Kidney (tissue), 14 donors: Measurements from ENCODE around the gene PAX4. TPM values are rescaled to one million over a fixed set of nuclear protein-coding genes. Genes with fewer than 3 reads are reported as not detected.

Source experiments
- DNase-seq, 5 donors: peaks; one replicate each; pipeline ENCODE4 v3.0.0-alpha.2; 2013 to 2020
- FAIRE-seq: peaks from 2 replicates; lab custom pipeline; 2012; peaks lifted over from hg19 to GRCh38; lab: Jason Lieb, UNC
- H3K27ac ChIP-seq, 2 donors: one replicate each; pipeline ENCODE4 v1.7.0; 2013; ENCODE audit warnings: low read depth in 2 of 2, low read length in 2 of 2, inconsistent platforms in 1 of 2
- H3K27me3 ChIP-seq: one replicate; pipeline ENCODE4 v1.7.1; 2013; ENCODE audit warnings: low read length, inconsistent platforms; ENCODE audit not compliant: control insufficient read depth, insufficient read depth
- H3K36me3 ChIP-seq, 3 donors: one replicate each; pipeline versions ENCODE4 v1.7.0 to v1.7.1; 2013; ENCODE audit warnings: low read length in 3 of 3, control low read depth in 1 of 3, inconsistent platforms in 1 of 3; ENCODE audit not compliant: insufficient read depth in 3 of 3, control insufficient read depth in 2 of 3
- H3K4me1 ChIP-seq, 3 donors: one replicate each; pipeline versions ENCODE4 v1.7.0 to v1.7.1; 2013; ENCODE audit warnings: low read length in 3 of 3, inconsistent platforms in 1 of 3, low read depth in 1 of 3; ENCODE audit not compliant: control insufficient read depth in 2 of 3, insufficient read depth in 2 of 3
- H3K4me3 ChIP-seq, 3 donors: one replicate each; pipeline versions ENCODE4 v1.7.0 to v1.8.1; 2013; ENCODE audit warnings: low read length in 3 of 3, control low read depth in 1 of 3, inconsistent platforms in 1 of 3
- H3K9ac ChIP-seq, 3 donors: one replicate each; pipeline versions ENCODE4 v1.7.0 to v1.7.1; 2013; ENCODE audit warnings: low read length in 3 of 3, control low read depth in 1 of 3, inconsistent platforms in 1 of 3
- H3K9me3 ChIP-seq, 3 donors: one replicate each; pipeline versions ENCODE4 v1.7.0 to v1.7.1; 2013; ENCODE audit warnings: low read length in 3 of 3, control low read depth in 1 of 3, inconsistent platforms in 1 of 3; ENCODE audit not compliant: control insufficient read depth in 2 of 3, insufficient read depth in 1 of 3
- intact Hi-C: fragments of 100-400 bp; cut with DNase I; formaldehyde crosslinking; loops from one replicate; pipeline ENCODE4 v1.11.1; 2022
- polyA plus RNA-seq: library from polyadenylated mRNA; stranded (reverse); fragments of 350-450 nt; fragmentation: Illumina TruSeq; extraction: RNeasy Lipid Tissue Mini Kit (QIAGEN cat#74804); gene quantifications from one replicate; pipeline ENCODE4 v1.2.3, GENCODE V29; 2014; ENCODE audit warnings: low read depth, low replicate concordance; ENCODE audit not compliant: insufficient read depth
- total RNA-seq: library from RNA; stranded (reverse); fragmentation: NEBNext Ultra II Directional; extraction: Animal tissue kit (Norgen Biotek cat#: 25700); gene quantifications from one replicate; pipeline ENCODE4 v1.2.1, GENCODE V29; 2021
- TF ChIP-seq, protein P1 (sequence below): IDR thresholded peaks from 3 replicates; pipeline ENCODE4 v1.5.1; 2012; ENCODE audit warnings: mild to moderate bottlenecking, moderate library complexity, borderline replicate concordance; ENCODE audit not compliant: insufficient read depth; ENCODE audit errors: extremely low read depth
- donor health status: control.
- donor health status: control.
- donor health status: control.
- donor health status: control.
- donor health status: control.
- donor health status: DM: yes; HTN: yes; CAD: no.
- donor health status: Normal renal cell carcinoma (clear cell type).

The PAX4 gene
- total and polyA plus RNA-seq, 2 donors from 2014 or later, result not detected

GRCh38 chr7:127638197-127638596 is 20.3 kb upstream of the PAX4 start:
- H3K27me3 ChIP-seq, result no peaks in the 10 kb centered on the region
- no peak overlapping the region for H3K9ac ChIP-seq
- no peak overlapping the region for H3K27ac ChIP-seq
- H3K4me1 ChIP-seq, result no peaks in the 10 kb centered on the region
- H3K4me3 ChIP-seq, result no peak overlapping the region
- FAIRE-seq (no peak), DNase-seq (no peak)
- intact Hi-C loops, result no loop called here
- H3K9me3 ChIP-seq, result no peaks in the 10 kb centered on the region
- no peaks in the 10 kb centered on the region for H3K36me3 ChIP-seq
- TF ChIP-seq, protein P1, sequence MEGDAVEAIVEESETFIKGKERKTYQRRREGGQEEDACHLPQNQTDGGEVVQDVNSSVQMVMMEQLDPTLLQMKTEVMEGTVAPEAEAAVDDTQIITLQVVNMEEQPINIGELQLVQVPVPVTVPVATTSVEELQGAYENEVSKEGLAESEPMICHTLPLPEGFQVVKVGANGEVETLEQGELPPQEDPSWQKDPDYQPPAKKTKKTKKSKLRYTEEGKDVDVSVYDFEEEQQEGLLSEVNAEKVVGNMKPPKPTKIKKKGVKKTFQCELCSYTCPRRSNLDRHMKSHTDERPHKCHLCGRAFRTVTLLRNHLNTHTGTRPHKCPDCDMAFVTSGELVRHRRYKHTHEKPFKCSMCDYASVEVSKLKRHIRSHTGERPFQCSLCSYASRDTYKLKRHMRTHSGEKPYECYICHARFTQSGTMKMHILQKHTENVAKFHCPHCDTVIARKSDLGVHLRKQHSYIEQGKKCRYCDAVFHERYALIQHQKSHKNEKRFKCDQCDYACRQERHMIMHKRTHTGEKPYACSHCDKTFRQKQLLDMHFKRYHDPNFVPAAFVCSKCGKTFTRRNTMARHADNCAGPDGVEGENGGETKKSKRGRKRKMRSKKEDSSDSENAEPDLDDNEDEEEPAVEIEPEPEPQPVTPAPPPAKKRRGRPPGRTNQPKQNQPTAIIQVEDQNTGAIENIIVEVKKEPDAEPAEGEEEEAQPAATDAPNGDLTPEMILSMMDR, result no peak

DNA sequence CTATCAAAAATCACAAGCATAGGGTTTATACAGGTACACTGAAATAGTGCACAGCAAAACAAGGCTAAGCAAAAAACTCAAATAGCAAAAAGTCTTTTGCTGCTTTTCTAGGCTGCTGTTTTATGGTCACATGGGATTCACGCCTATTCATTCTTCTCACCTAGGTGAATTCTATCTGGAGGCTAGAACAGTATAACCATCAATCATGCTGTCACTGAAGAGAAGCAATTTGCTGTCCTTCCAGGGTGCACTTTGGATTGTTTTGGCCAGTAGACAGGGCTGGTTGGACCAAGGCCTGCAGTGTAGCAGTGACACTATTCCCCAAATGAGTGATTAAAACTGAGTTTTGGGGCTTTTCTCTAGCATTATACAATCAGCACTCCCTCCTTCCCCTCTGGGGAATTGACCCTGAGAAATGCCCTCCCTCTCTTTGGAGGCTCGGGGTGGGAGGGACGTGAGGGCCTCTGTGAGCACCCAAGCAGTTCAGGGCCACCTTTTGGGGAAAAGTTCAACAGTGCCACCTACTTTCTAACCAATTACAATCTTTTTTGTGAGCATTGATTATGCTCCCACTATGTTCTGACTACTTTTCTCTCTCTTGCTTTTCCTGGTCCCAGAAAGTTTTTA is 17.8 kb upstream of the PAX4 start:
- intact Hi-C loops, result no loop called here
- Histone ChIP-seq H3K27ac (no peak overlapping the region), H3K27me3 (no peaks in the 10 kb centered on the region), H3K36me3 (no peaks in the 10 kb centered on the region), H3K4me1 (no peaks in the 10 kb centered on the region), H3K4me3 (no peak overlapping the region), H3K9me3 (no peaks in the 10 kb centered on the region), H3K9ac (no peak overlapping the region)
- FAIRE-seq (no peak), DNase-seq (no peak)
- TF ChIP-seq, protein P1, result no peak

- H3K9ac ChIP-seq, result no peak overlapping the region
- H3K27ac ChIP-seq, result no peak overlapping the region
- peaks cover 0 to 2% (median 0%) of the 10 kb centered on the region in 3 donors for H3K4me1 ChIP-seq
- no peaks in the 10 kb centered on the region for H3K36me3 ChIP-seq
- FAIRE-seq, result no peak
- H3K9me3 ChIP-seq, result no peaks in the 10 kb centered on the region
- no peaks in the 10 kb centered on the region for H3K27me3 ChIP-seq
- intact Hi-C loops, result no loop called here
- TF ChIP-seq, protein P1, result no peak
- H3K4me3 ChIP-seq, result no peak overlapping the region
- DNase-seq, result no peak
Observed at GRCh38 chr7:127632276-127632910, 14.5 kb upstream of the PAX4 start.
